Trophoblast cell (in vitro differentiated cells and primary cell): ENCODE data around the gene ZDHHC20.

ENCODE experiments used
- DNase-seq, 2 donors: peaks; one replicate each; pipeline ENCODE4 v3.0.0-alpha.2; 2016
- H2AFZ ChIP-seq: 2 replicates; pipeline ENCODE4 v1.6.1; 2013; ENCODE audit warnings: low read length, moderate library complexity, mild to moderate bottlenecking; ENCODE audit not compliant: insufficient read depth, poor library complexity
- H2AK5ac ChIP-seq: 2 replicates; pipeline ENCODE4 v1.6.1; 2013; ENCODE audit warnings: mild to moderate bottlenecking, low read length
- H2BK120ac ChIP-seq: 2 replicates; pipeline ENCODE4 v1.6.1; 2013; ENCODE audit warnings: low read length, mild to moderate bottlenecking, moderate library complexity; ENCODE audit not compliant: insufficient read depth, poor library complexity
- H2BK12ac ChIP-seq: 2 replicates; pipeline ENCODE4 v1.6.1; 2013; ENCODE audit warnings: mild to moderate bottlenecking, low read length, moderate library complexity
- H2BK5ac ChIP-seq: 2 replicates; pipeline ENCODE4 v1.6.1; 2013; ENCODE audit warnings: low read length, low read depth, moderate library complexity, mild to moderate bottlenecking; ENCODE audit not compliant: poor library complexity
- H3K14ac ChIP-seq: 2 replicates; pipeline ENCODE4 v1.6.1; 2013; ENCODE audit warnings: mild to moderate bottlenecking, low read length
- H3K18ac ChIP-seq: 2 replicates; pipeline ENCODE4 v1.6.1; 2013; ENCODE audit warnings: mild to moderate bottlenecking, low read length
- H3K23ac ChIP-seq: 2 replicates; pipeline ENCODE4 v1.6.1; 2013; ENCODE audit warnings: low read length
- H3K27ac ChIP-seq: 2 replicates; pipeline ENCODE4 v1.5.1; 2013; ENCODE audit warnings: low read depth, mild to moderate bottlenecking, inconsistent platforms, low read length, moderate library complexity
- H3K27me3 ChIP-seq: 2 replicates; pipeline ENCODE4 v1.6.1; 2013; ENCODE audit warnings: inconsistent platforms, mild to moderate bottlenecking, low read length, moderate library complexity; ENCODE audit not compliant: insufficient read depth
- H3K36me3 ChIP-seq, 2 experiments: 1 replicate in 1 of 2; 2 replicates in 1 of 2; pipeline ENCODE4 v1.6.1; 2013; ENCODE audit warnings: low read length in 2 of 2, mild to moderate bottlenecking in 2 of 2, moderate library complexity in 1 of 2; ENCODE audit not compliant: insufficient read depth in 2 of 2, control insufficient read depth in 1 of 2
- H3K4ac ChIP-seq: 2 replicates; pipeline ENCODE4 v1.6.1; 2013; ENCODE audit warnings: low read depth, mild to moderate bottlenecking, low read length, moderate library complexity
- H3K4me1 ChIP-seq, 2 experiments: 1 replicate in 1 of 2; 2 replicates in 1 of 2; pipeline ENCODE4 v1.6.1; 2013; ENCODE audit warnings: low read length in 2 of 2, mild to moderate bottlenecking in 2 of 2, moderate library complexity in 1 of 2; ENCODE audit not compliant: insufficient read depth in 2 of 2, control insufficient read depth in 1 of 2
- H3K4me2 ChIP-seq: 2 replicates; pipeline ENCODE4 v1.6.1; 2013; ENCODE audit warnings: inconsistent platforms, mild to moderate bottlenecking, low read length, moderate library complexity
- H3K4me3 ChIP-seq: 2 replicates; pipeline ENCODE4 v1.5.1; 2013; ENCODE audit warnings: mild to moderate bottlenecking, low read depth, low read length, inconsistent platforms
- H3K79me1 ChIP-seq: one replicate; pipeline ENCODE4 v1.6.1; 2013; ENCODE audit warnings: low read length
- H3K79me2 ChIP-seq: 2 replicates; pipeline ENCODE4 v1.6.1; 2013; ENCODE audit warnings: low read length, mild to moderate bottlenecking; ENCODE audit not compliant: control insufficient read depth, insufficient read depth, poor library complexity
- H3K9ac ChIP-seq: 2 replicates; pipeline ENCODE4 v1.6.1; 2013; ENCODE audit warnings: mild to moderate bottlenecking, low read length
- H3K9me3 ChIP-seq: 2 replicates; pipeline ENCODE4 v1.6.1; 2013; ENCODE audit warnings: low read depth, mild to moderate bottlenecking, control low read depth, inconsistent platforms, low read length; ENCODE audit not compliant: insufficient read depth
- H4K12ac ChIP-seq: 2 replicates; pipeline ENCODE4 v1.6.1; 2013; ENCODE audit warnings: low read depth, mild to moderate bottlenecking, low read length, moderate library complexity
- H4K8ac ChIP-seq: 2 replicates; pipeline ENCODE4 v1.6.1; 2013; ENCODE audit warnings: low read depth, mild to moderate bottlenecking, low read length, moderate library complexity
- H4K91ac ChIP-seq: one replicate; pipeline ENCODE4 v1.6.1; 2013; ENCODE audit warnings: low read depth, mild to moderate bottlenecking, low read length, moderate library complexity
- WGBS: extraction: QIAGEN DNeasy Blood & Tissue Kit; methylation state at CpG from one replicate; pipeline ENCODE4 v1.1.7; 2013; ENCODE audit warnings: missing lambda C conversion rate; ENCODE audit not compliant: insufficient read length, insufficient coverage; ENCODE audit errors: extremely low coverage; 5-methylcytosine and 5-hydroxymethylcytosine counted together

The ZDHHC20 gene

DNA sequence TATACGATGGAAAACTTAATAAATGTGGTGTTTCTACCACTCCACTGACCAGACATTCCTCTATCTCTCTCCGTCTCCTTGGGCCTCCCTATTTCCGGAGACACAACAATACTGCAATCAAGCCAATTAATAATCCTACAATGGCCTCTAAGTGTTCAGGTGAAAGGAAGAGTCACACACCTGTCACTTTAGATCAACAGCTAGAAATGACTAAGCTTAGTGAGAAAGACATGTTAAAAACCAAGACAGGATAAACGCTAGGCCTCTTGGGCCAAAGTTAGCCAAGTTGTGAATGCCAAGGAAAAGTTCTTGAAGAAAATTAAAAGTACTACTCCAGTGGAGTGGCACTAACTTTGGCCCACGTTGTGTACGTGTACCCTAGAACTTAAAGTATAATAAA, 22.5 kb downstream of the ZDHHC20 start:
- no peak overlapping the region for H2BK5ac ChIP-seq
- H3K4ac ChIP-seq, result no peak overlapping the region
- no peak for DNase-seq
- H4K91ac ChIP-seq, result no peak overlapping the region
- H2AFZ ChIP-seq, result no peak overlapping the region
- H3K27me3 ChIP-seq, result no peaks in the 10 kb centered on the region
- H3K36me3 ChIP-seq, result no peaks in the 10 kb centered on the region
- no peak overlapping the region for H3K23ac ChIP-seq
- H4K8ac ChIP-seq, result no peak overlapping the region
- WGBS, result no CpG with 5 or more reads among the region's 6 CpGs
- H3K4me2 ChIP-seq, result no peak overlapping the region
- H3K27ac ChIP-seq, result no peak overlapping the region
- H3K18ac ChIP-seq, result no peak overlapping the region
- H3K9me3 ChIP-seq, result peaks cover 3% of the 10 kb centered on the region
- no peak overlapping the region for H2BK12ac ChIP-seq
- H3K4me3 ChIP-seq, result no peak overlapping the region
- H3K4me1 ChIP-seq, result peaks cover 0 to 3% of the 10 kb centered on the region in 2 experiments
- H4K12ac ChIP-seq, result no peak overlapping the region
- no peaks in the 10 kb centered on the region for H3K79me2 ChIP-seq
- H2BK120ac ChIP-seq, result no peak overlapping the region
- no peaks in the 10 kb centered on the region for H3K79me1 ChIP-seq
- no peak overlapping the region for H3K9ac ChIP-seq
- H3K14ac ChIP-seq, result no peak overlapping the region
- H2AK5ac ChIP-seq, result no peak overlapping the region

GRCh38 chr13:21435687-21436151, 23.4 kb downstream of the ZDHHC20 start:
- no peak overlapping the region for H3K4me2 ChIP-seq
- H3K36me3 ChIP-seq, result no peaks in the 10 kb centered on the region
- no peak overlapping the region for H3K9ac ChIP-seq
- DNase-seq, result peak; percentile 30 to 39
- H4K91ac ChIP-seq, result no peak overlapping the region
- WGBS, result no CpG with 5 or more reads among the region's 2 CpGs
- H3K79me2 ChIP-seq, result no peaks in the 10 kb centered on the region
- no peak overlapping the region for H2BK5ac ChIP-seq
- H2BK12ac ChIP-seq, result no peak overlapping the region
- no peak overlapping the region for H3K4ac ChIP-seq
- no peak overlapping the region for H3K18ac ChIP-seq
- no peak overlapping the region for H2AK5ac ChIP-seq
- H3K4me1 ChIP-seq, result peaks cover 0 to 3% of the 10 kb centered on the region in 2 experiments
- no peak overlapping the region for H4K8ac ChIP-seq
- no peaks in the 10 kb centered on the region for H3K79me1 ChIP-seq
- no peak overlapping the region for H4K12ac ChIP-seq
- H3K14ac ChIP-seq, result no peak overlapping the region
- no peaks in the 10 kb centered on the region for H3K27me3 ChIP-seq
- H2AFZ ChIP-seq, result no peak overlapping the region
- H3K23ac ChIP-seq, result no peak overlapping the region
- H3K9me3 ChIP-seq, result peaks cover 3% of the 10 kb centered on the region
- no peak overlapping the region for H3K27ac ChIP-seq
- no peak overlapping the region for H2BK120ac ChIP-seq
- H3K4me3 ChIP-seq, result no peak overlapping the region

GRCh38 chr13:21435231-21435630, 23.9 kb downstream of the ZDHHC20 start:
- Histone ChIP-seq H2BK120ac (no peak overlapping the region), H4K8ac (no peak overlapping the region), H4K12ac (no peak overlapping the region), H4K91ac (no peak overlapping the region), H3K23ac (no peak overlapping the region), H3K4me1 (peaks cover 0 to 3% of the 10 kb centered on the region in 2 experiments), H3K79me1 (no peaks in the 10 kb centered on the region), H3K27ac (no peak overlapping the region), H3K36me3 (no peaks in the 10 kb centered on the region), H3K14ac (no peak overlapping the region), H3K4me2 (no peak overlapping the region), H3K79me2 (no peaks in the 10 kb centered on the region), H3K27me3 (no peaks in the 10 kb centered on the region), H2BK12ac (no peak overlapping the region), H3K9ac (no peak overlapping the region), H2AK5ac (no peak overlapping the region), H3K4ac (no peak overlapping the region), H2AFZ (no peak overlapping the region), H3K18ac (no peak overlapping the region), H3K4me3 (no peak overlapping the region), H2BK5ac (no peak overlapping the region), H3K9me3 (peaks cover 3% of the 10 kb centered on the region)
- WGBS, result no CpG with 5 or more reads among the region's 2 CpGs
- no peak for DNase-seq

DNA sequence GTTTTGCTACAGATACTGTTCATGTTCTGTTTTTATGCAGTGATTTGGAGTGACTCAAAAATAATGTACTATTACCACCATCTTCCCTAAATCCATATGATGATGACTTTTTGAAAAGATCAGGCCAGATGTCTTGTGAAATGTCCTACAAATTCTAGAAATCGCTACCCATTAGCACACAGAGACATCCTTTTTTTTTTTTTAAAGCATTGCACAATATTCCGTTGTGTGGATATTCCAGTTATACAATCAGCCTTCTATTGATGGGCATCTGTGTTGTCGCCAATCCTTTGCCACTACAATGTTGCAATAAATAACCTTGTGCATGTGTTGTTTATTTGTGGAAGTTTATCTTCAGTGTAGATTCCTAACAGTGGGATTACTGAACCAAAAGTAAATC, 24.5 kb downstream of the ZDHHC20 start:
- Histone ChIP-seq H3K79me2 (no peaks in the 10 kb centered on the region), H3K9me3 (peaks cover 3% of the 10 kb centered on the region), H2BK120ac (no peak overlapping the region), H3K14ac (no peak overlapping the region), H3K9ac (no peak overlapping the region), H3K4me2 (no peak overlapping the region), H3K27ac (no peak overlapping the region), H2AK5ac (no peak overlapping the region), H2BK12ac (no peak overlapping the region), H4K8ac (no peak overlapping the region), H3K4ac (no peak overlapping the region), H3K27me3 (no peaks in the 10 kb centered on the region), H3K79me1 (no peaks in the 10 kb centered on the region), H3K4me1 (peaks cover 0 to 3% of the 10 kb centered on the region in 2 experiments), H2BK5ac (no peak overlapping the region), H2AFZ (no peak overlapping the region), H3K4me3 (no peak overlapping the region), H4K91ac (no peak overlapping the region), H4K12ac (no peak overlapping the region), H3K23ac (no peak overlapping the region), H3K36me3 (no peaks in the 10 kb centered on the region), H3K18ac (no peak overlapping the region)
- no CpG with 5 or more reads among the region's 3 CpGs for WGBS
- DNase-seq, result peak in 1 of 2 donors; percentile 51
